Measurements from ENCODE around the gene NDUFA13. TPM values are rescaled to one million over a fixed set of nuclear protein-coding genes. Genes with fewer than 3 reads are reported as not detected.

Gene NDUFA13
- total RNA-seq, 1 donor from 2014 or later, result 369 TPM

DNA sequence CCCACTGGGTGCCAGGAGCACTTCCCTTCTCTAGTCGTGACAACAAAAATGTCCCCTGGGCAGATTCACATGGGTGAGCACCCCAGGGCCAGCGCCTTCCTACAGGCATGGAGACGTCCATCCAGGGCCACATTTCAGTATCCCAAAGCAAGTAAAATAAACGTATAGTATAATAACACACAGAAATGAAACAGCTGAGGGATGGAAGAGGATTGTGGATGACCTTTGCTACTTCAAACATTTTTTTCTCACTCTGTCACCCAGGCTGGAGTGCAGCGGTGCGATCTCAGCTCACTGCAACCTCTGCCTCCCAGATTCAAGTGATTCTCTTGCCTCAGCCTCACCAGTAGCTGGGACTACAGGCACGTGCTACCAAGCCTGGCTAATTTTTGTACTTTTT, 50.3 kb downstream of the NDUFA13 start:
- intact Hi-C loops (cut with micrococcal nuclease), result no loop called here

DNA sequence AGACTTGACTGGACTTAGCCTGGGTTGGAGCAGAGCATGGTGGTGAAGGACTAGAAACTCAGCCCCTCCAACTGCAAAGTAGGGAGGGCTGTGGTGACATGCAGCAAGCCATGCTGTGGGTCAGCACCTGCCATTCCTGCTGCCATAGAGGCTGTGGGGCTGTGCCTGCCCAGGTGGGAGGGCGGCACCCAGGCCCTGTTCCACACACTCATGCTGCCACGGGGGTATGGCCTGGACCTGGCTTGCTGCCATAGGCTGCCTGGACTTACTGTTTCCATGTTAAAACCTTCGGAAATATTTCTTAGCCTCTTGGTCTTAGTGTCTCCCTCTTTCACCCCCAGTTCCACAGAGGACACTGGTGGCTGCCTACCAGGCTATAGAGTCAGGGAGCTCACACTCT, 51.4 kb downstream of the NDUFA13 start:
- intact Hi-C loops (cut with micrococcal nuclease), result no loop called here

DNA sequence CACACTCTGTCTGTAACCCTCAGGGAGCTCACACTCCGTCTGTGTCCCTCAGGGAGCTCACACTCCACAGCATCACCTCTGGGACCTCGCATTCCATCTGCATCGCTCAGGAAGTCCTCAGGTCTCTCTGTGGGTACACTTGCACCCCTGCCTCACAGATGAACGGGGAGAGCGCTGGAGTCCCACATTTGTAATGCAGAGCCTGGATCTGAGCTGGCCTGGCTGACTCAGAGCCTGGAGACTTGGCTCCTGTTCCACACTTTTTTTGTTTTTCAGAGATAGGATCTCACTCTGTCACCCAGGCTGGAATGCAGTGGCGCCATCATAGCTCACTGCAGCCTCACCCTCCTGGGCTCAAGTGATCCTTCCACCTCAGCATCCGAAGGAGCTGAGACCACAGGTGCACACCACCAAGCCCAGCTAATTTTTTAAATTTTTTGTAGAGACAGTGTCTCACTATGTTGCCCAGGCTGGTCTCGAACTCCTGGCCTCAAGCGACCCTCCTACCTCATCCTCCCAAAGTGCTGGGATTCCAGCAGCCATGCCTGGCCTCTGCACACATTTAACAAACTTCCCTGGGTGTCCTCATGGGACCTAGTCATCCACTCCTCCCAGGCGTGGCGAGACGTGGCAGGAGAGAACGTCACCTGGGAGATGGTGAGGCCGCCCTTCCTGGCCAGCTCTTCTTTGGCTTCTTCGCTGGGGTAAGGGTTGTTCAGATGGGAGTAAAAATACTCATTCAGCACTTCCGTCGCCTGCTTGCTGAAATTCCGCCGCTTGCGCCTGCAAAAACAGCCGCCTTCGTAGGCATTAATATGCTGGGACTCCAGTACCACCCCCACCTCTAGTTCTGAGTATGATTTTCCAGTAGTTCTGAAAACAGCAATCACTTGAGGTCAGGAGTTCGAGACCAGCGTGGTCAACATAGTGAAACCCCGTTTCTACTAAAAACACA, 53.1 kb downstream of the NDUFA13 start:
- intact Hi-C loops (cut with micrococcal nuclease), result no loop called here

- intact Hi-C loops (cut with micrococcal nuclease), result no loop called here
Measured at GRCh38 chr19:19570571-19570970, 54.5 kb downstream of the NDUFA13 start.

DNA sequence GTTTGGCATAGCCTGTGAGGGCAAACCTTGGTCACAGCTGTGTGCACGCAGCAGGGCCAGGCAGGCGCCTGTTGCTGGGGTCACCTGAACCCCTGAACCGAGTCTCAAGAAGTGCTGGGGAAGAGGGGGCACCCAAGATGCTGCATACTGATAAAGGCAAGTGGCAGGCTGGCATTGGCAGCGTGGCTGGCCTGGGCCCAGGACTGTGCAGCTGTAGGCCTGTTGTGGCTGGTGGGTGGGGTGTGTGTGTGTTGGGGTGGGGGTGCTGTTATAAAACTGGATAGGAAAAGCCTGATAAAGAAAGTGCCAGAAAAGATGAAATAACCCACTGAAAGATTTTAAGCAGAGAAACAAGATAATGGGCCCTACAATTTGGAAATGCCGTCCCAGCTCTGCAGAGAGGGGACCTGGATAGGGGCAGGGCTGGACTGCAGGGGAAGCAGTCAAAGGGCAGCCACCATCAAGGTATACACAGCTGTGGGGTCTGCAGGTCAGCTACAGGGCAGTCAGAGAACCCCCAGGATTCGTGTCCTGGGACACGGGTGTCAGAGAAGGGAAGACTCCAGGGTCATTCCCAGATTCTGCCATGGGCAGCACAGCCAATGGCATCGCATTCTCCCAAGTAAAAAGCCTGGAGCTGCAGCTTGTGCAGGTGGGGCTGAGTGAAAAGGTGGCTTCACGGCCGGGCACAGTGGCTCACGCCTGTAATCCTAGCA, 55.2 kb downstream of the NDUFA13 start:
- intact Hi-C loops (cut with micrococcal nuclease), result no loop called here

DNA sequence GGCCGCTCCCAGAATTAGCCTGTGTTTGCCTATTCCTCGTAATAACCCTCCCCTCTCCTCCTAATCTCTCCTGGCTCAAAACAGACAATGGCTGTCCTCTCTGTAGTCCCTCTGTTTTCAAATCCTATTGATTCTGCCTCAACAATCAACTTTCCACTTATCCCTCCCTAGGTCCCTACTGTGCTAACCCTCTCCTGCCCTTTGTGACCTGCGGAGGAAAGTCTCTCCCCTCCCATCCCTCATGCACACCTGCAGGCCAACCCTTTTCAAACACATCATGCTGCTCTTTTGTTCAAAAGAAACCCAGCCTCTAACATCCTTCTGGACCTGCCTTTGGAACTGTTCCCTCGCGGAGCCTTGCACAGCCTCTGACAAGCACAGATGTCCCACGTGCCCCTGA, 59.4 kb downstream of the NDUFA13 start:
- intact Hi-C loops (cut with micrococcal nuclease), result no loop called here

Other genes starting within 250 kb of the NDUFA13 start
- gene TM6SF2, start 242.9 kb upstream of the NDUFA13 start, total RNA-seq, result not detected in 2 replicates
- 66.7 and 73.3 TPM in 2 replicates for gene SUGP1, start 195.7 kb upstream of the NDUFA13 start, total RNA-seq
- gene MAU2, start 195.4 kb upstream of the NDUFA13 start, total RNA-seq, result 77.7 and 82.7 TPM in 2 replicates
- gene GATAD2A, start 110.5 kb upstream of the NDUFA13 start, total RNA-seq, result 123 and 129 TPM in 2 replicates
- 3.0 and 3.3 TPM in 2 replicates for gene TSSK6, start 677 bp upstream of the NDUFA13 start, total RNA-seq
- gene YJEFN3, start 12.7 kb downstream of the NDUFA13 start, total RNA-seq, result 9.5 and 11.1 TPM in 2 replicates
- 0.07 and 0.09 TPM in 2 replicates for gene CILP2, start 22.0 kb downstream of the NDUFA13 start, total RNA-seq
- 25.7 and 26.0 TPM in 2 replicates for gene PBX4, start 102.5 kb downstream of the NDUFA13 start, total RNA-seq
- 44.2 and 45.2 TPM in 2 replicates for gene LPAR2, start 112.0 kb downstream of the NDUFA13 start, total RNA-seq
- 78.8 and 79.6 TPM in 2 replicates for gene GMIP, start 127.4 kb downstream of the NDUFA13 start, total RNA-seq
- gene ATP13A1, start 147.5 kb downstream of the NDUFA13 start, total RNA-seq, result 89.3 and 93.7 TPM in 2 replicates
- 80.6 and 86.2 TPM in 2 replicates for gene ZNF101, start 152.6 kb downstream of the NDUFA13 start, total RNA-seq
- gene ZNF14, start 216.9 kb downstream of the NDUFA13 start, total RNA-seq, result 5.1 and 6.0 TPM in 2 replicates